A673 (cell line): Measurements from ENCODE around the gene LSM11. TPM values are rescaled to one million over a fixed set of nuclear protein-coding genes. Genes with fewer than 3 reads are reported as not detected.

Experiments used
- BruUV-seq: library from RNA; stranded (reverse); fragments of 400-500 nt; replicated peaks from 2 replicates; lab custom pipeline; 2021; lab: Mats Ljungman, UMichigan
- CTCF ChIA-PET: fragments of 300-600 bp; sonication (Branson Sonifier 250); formaldehyde crosslinking; loops from one replicate; lab custom pipeline; 2022; ENCODE audit warnings: antibody characterized with exemption; lab: Charles Lee
- POLR2A ChIA-PET: fragments of 300-600 bp; sonication (Branson Sonifier 250); formaldehyde crosslinking; loops from one replicate; lab custom pipeline; 2022; ENCODE audit warnings: antibody characterized with exemption; ENCODE audit not compliant: low non-redundant PET; lab: Charles Lee
- DNase-seq: peaks from one replicate; pipeline ENCODE4 v3.0.0-alpha.2; 2015; ENCODE audit warnings: low spot score
- H3K27ac ChIP-seq: fragments of 200-600 bp; sonication (generic); 2 replicates; pipeline ENCODE4 v1.5.1; 2016; ENCODE audit warnings: mixed run types, low read depth, mild to moderate bottlenecking, mixed read lengths, antibody characterized with exemption, low read length; ENCODE audit not compliant: poor library complexity, severe bottlenecking
- H3K27me3 ChIP-seq: fragments of 200-600 bp; sonication (generic); replicated peaks from 2 replicates; pipeline ENCODE4 v1.6.1; 2017; ENCODE audit warnings: mixed run types, low read depth, mild to moderate bottlenecking, mixed read lengths, antibody characterized with exemption, low read length; ENCODE audit not compliant: insufficient read depth, poor library complexity
- H3K36me3 ChIP-seq: fragments of 200-600 bp; sonication (generic); 2 replicates; pipeline ENCODE4 v1.6.1; 2016; ENCODE audit warnings: mixed run types, mild to moderate bottlenecking, mixed read lengths, antibody characterized with exemption, low read length; ENCODE audit not compliant: insufficient read depth, poor library complexity, severe bottlenecking
- H3K4me1 ChIP-seq: fragments of 200-600 bp; sonication (generic); 2 replicates; pipeline ENCODE4 v1.6.1; 2017; ENCODE audit warnings: mixed run types, mild to moderate bottlenecking, mixed read lengths, antibody characterized with exemption, low read length; ENCODE audit not compliant: insufficient read depth, poor library complexity, severe bottlenecking
- H3K4me3 ChIP-seq: fragments of 200-600 bp; sonication (generic); 2 replicates; pipeline ENCODE4 v1.5.1; 2016; ENCODE audit warnings: low read depth, mixed run types, mild to moderate bottlenecking, mixed read lengths, low read length; ENCODE audit not compliant: poor library complexity, severe bottlenecking
- H3K9me3 ChIP-seq: fragments of 200-600 bp; sonication (generic); 2 replicates; pipeline ENCODE4 v1.6.1; 2016; ENCODE audit warnings: mixed run types, low read depth, mild to moderate bottlenecking, mixed read lengths, antibody characterized with exemption, low read length; ENCODE audit not compliant: poor library complexity, severe bottlenecking
- EZH2 ChIP-seq: fragments of 200-600 bp; sonication (generic); IDR thresholded peaks from 2 replicates; pipeline ENCODE4 v1.6.1; 2017; ENCODE audit warnings: borderline replicate concordance, low read depth, mild to moderate bottlenecking, mixed read lengths, antibody characterized with exemption, low read length; ENCODE audit not compliant: poor library complexity, severe bottlenecking
- intact Hi-C: fragments of 100-400 bp; cut with micrococcal nuclease; formaldehyde crosslinking; loops from one replicate; pipeline ENCODE4 v1.10.0; 2022; ENCODE audit not compliant: unreplicated experiment
- total RNA-seq: library from RNA; stranded (reverse); gene quantifications from 2 replicates; pipeline ENCODE4 v1.2.3, GENCODE V29; 2021
- TF ChIP-seq, protein P1 (sequence below): fragments of 300-800, 200-600 bp; sonication (generic); conservative IDR thresholded peaks from 2 replicates; pipeline ENCODE4 v1.5.1; 2017; ENCODE audit warnings: low read depth, mild to moderate bottlenecking, antibody characterized with exemption, low read length, moderate library complexity, mixed read lengths

LSM11 gene
- total RNA-seq, 1 experiment from 2014 or later = 3.6 TPM

- no peaks in the 10 kb centered on the region for H3K27me3 ChIP-seq
- no peak overlapping the region for H3K4me3 ChIP-seq
- CTCF ChIA-PET = no interaction called here
- no peaks in the 10 kb centered on the region for H3K36me3 ChIP-seq
- intact Hi-C loops = no loop called here
- H3K27ac ChIP-seq = no peak overlapping the region
- H3K9me3 ChIP-seq = no peaks in the 10 kb centered on the region
- POLR2A ChIA-PET = no interaction called here
- TF ChIP-seq EZH2 = no peak
- TF ChIP-seq, protein P1, sequence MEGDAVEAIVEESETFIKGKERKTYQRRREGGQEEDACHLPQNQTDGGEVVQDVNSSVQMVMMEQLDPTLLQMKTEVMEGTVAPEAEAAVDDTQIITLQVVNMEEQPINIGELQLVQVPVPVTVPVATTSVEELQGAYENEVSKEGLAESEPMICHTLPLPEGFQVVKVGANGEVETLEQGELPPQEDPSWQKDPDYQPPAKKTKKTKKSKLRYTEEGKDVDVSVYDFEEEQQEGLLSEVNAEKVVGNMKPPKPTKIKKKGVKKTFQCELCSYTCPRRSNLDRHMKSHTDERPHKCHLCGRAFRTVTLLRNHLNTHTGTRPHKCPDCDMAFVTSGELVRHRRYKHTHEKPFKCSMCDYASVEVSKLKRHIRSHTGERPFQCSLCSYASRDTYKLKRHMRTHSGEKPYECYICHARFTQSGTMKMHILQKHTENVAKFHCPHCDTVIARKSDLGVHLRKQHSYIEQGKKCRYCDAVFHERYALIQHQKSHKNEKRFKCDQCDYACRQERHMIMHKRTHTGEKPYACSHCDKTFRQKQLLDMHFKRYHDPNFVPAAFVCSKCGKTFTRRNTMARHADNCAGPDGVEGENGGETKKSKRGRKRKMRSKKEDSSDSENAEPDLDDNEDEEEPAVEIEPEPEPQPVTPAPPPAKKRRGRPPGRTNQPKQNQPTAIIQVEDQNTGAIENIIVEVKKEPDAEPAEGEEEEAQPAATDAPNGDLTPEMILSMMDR = no peak
- DNase-seq = no peak
- no TSS peak for BruUV-seq
- H3K4me1 ChIP-seq = peaks cover 4% of the 10 kb centered on the region
Measured at GRCh38 chr5:157750320-157750719, 6.8 kb downstream of the LSM11 start.

DNA sequence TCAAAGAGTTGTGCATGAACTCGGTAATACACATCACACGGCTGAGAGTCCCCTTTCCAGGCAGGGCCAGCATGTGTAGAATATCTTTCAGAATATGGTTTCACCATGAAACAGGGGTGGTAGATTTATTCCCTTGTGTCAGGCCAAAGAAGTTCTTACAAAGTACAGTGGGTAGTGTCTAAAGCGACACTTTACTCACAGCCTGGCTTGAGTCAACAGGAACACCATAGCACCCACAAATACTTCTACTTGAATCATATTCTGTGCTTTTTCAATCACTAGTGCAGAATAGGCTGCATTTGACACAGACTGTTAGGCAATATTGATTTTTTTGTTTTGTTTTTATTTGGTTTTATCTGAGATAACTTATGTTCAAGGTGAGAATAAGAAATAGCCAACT is 12.6 kb downstream of the LSM11 start:
- Histone ChIP-seq H3K36me3 (no peaks in the 10 kb centered on the region), H3K9me3 (no peaks in the 10 kb centered on the region), H3K4me3 (no peak overlapping the region), H3K4me1 (no peaks in the 10 kb centered on the region), H3K27ac (no peak overlapping the region), H3K27me3 (no peaks in the 10 kb centered on the region)
- ChIA-PET POLR2A (no interaction called here), CTCF (no interaction called here)
- no peak for DNase-seq
- no TSS peak for BruUV-seq
- intact Hi-C loops = no loop called here
- TF ChIP-seq EZH2 = no peak
- TF ChIP-seq, protein P1 = no peak

- ChIA-PET CTCF (no interaction called here), POLR2A (no interaction called here)
- no peaks in the 10 kb centered on the region for H3K9me3 ChIP-seq
Measured at GRCh38 chr5:157758706-157759105, 15.2 kb downstream of the LSM11 start.

More at GRCh38 chr5:157758706-157759105, 15.2 kb downstream of the LSM11 start:
- Histone ChIP-seq H3K27me3 (no peaks in the 10 kb centered on the region), H3K36me3 (no peaks in the 10 kb centered on the region), H3K27ac (no peak overlapping the region), H3K4me1 (no peaks in the 10 kb centered on the region), H3K4me3 (no peak overlapping the region)
- intact Hi-C loops = no loop called here
- BruUV-seq = no TSS peak
- no peak for TF ChIP-seq EZH2
- TF ChIP-seq, protein P1 = no peak
- no peak for DNase-seq
